GM21423 (cell line): Measurements from ENCODE around the gene PHETA1.

ENCODE experiments used
- ATAC-seq: cut with Tn5 transposase; IDR thresholded peaks from one replicate; pipeline ENCODE4 v1.9.1; 2021; ENCODE audit warnings: mild to moderate bottlenecking, moderate library complexity; ENCODE audit not compliant: unreplicated experiment

Gene PHETA1

DNA sequence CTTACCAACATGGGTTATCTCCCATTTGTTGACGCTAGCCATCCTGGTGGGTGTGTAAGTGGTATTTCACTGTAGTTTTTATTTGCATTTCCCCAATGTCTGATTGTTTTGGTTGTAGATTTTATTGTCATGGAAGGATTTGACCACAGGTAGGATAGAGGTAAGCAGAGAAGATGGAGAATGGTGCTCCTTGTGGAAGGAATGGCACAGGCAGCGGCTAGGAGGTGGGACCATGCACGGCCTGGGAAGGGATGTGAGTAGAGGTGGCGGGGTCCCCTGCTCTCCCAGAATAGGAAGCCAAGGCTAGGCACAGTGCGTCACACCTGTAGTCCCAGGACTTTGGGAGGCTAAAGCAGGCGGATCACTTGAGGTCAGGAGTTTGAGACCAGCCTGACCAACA is 41.4 kb downstream of the PHETA1 start:
- no peak for ATAC-seq

GRCh38 chr12:111322336-111323250 is 46.3 kb downstream of the PHETA1 start:
- ATAC-seq, result no peak

- ATAC-seq, result no peak
Measured at GRCh38 chr12:111321317-111321716, 47.6 kb downstream of the PHETA1 start.

DNA sequence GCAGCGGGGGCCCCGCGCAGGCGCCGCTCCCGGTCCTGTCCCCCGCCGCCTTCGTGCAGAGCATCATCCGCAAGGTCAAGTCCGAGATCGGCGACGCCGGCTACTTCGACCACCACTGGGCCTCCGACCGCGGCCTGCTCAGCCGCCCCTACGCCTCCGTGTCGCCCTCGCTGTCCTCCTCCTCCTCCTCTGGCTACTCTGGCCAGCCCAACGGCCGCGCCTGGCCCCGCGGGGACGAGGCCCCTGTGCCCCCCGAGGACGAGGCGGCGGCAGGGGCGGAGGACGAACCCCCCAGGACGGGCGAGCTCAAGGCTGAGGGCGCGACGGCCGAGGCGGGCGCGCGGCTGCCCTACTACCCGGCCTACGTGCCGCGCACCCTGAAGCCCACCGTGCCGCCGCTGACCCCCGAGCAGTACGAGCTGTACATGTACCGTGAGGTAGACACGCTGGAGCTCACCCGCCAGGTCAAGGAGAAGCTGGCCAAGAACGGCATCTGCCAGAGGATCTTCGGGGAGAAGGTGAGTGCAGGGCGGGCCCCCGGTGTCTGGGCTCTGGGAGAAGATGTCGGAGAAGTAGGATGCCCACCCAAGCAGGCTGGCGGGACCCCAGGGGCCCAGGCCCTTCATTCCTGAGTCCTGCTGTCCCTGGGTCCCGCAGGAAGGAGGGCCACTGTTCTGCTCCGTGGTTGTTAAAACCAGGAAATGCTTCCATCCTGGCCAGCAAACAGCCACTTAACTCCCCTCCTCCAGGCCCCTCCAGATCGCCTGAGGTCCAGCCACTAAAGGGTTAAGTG is 48.4 kb downstream of the PHETA1 start:
- no peak for ATAC-seq

GRCh38 chr12:111319600-111320257 is 49.2 kb downstream of the PHETA1 start:
- ATAC-seq, result no peak

DNA sequence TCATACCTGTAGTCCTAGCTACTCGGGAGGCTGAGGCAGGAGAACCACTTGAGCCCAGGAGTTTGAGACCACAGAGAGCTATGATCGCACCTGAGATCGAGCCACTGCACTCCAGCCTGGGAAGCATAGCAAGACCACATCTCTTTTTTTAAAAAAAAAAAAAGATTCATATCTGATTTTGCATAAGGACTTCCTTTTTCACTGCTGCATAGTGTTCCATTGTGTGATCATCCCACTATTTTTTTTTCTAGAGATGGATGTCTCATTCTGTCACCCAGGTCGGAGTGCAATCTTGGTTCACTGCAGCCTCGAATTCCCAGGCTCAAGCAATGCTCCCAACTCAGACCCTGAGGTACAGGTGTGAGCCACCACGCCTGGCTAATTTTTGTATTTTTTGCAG is 50.4 kb downstream of the PHETA1 start:
- ATAC-seq, result no peak

- ATAC-seq, result no peak
Measured at GRCh38 chr12:111316671-111317070, 52.2 kb downstream of the PHETA1 start.

DNA sequence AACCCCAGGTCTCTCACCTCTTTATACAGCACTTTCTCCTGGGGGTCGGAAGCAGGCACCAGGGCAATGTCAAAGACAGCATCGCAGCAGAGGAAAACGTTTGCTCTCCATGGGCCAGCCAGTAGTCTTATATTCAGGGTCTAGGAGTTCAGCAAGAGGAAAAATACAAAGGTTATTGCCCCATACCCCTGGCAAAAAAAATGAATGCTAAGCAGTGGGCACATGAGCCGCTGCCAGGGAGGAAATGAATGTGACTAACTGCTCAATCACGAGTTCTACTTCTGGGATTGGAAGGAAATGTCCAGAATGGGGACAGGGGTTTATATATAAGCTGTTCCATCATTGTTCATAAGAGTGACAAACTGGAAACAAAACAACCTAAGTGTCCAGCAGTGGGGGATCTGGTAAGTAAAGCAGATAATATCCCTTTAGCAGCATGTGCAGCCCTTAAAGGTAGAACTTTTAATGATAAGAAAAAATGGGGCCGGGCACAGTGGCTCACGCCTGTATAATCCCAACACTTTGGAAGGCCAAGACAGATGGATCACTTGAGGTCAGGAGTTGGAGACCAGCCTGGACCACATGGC is 53.8 kb downstream of the PHETA1 start:
- ATAC-seq, result no peak

- no peak for ATAC-seq
Measured at GRCh38 chr12:111313833-111314259, 55.0 kb downstream of the PHETA1 start.

GRCh38 chr12:111312708-111313107 is 56.2 kb downstream of the PHETA1 start:
- ATAC-seq, result no peak

DNA sequence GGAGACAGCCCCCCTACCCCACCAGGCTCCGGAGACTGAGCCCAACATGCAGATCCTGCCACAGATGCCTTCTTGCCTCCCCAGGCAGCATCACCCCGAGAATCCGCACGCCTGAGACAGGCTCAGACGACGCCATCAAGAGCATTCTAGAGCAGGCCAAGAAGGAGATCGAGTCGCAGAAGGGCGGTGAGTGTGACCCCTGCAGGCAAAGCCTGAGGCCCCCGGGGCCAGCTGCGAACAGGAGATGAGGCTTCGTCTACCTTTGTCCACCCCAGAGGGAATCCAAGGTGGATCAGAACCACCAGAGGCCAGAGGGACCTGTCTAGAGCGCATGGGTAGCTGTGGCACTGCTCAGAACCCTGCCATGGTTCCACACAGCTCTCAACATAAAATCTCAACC is 56.9 kb downstream of the PHETA1 start:
- ATAC-seq, result no peak

- no peak for ATAC-seq
Measured at GRCh38 chr12:111311011-111311410, 57.9 kb downstream of the PHETA1 start.
